Stromal cell of bone marrow (primary cell): Measurements from ENCODE around the gene SPSB4.
"Not testable (repeated sequence)": the region's sequence is repeated elsewhere in the genome, so short reads cannot be mapped to it uniquely, and the experiment has no call there.

Experiments used
- DNase-seq: peaks from one replicate; pipeline ENCODE4 v3.0.0-alpha.2; 2012; ENCODE audit warnings: low read depth

SPSB4 gene

DNA sequence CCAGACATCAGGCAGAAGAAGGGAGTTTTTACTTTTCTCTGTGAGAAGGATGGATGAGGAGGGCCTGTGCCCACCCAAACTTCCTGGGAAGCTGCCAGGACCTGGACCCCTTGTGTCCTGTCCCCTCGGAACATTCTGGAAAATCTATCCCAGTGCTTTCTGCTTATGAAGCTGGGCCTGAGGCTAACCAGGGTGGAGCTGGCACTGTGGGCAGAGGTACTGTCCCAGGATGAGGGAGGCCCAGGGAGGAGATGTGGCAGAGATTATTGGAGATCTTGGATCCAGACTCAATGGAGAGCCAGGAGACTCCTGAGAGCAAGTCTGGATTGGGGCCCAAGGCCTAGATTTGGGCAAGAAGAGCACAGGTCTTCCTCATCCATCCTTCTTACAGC, 44.4 kb downstream of the SPSB4 start:
- no peak for DNase-seq

DNA sequence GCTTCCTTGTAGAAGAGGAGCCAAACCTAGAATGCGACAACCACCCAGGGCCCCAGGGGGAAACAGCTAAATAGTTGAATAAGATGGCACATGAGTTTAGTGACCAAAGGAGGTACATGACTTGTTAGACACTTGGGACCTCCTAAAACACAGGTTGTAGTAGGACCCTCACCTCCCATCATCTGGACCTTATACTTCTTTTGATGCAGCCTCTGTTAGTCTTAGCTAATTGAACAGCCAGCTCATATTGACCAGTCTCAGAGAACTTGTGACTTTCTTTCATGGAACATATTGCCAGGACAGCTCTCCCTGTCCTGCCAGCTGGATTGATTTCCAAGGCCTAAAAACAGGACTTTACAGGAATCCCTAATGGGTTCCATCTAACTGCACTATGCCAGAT, 45.0 kb downstream of the SPSB4 start:
- DNase-seq, result no peak

DNA sequence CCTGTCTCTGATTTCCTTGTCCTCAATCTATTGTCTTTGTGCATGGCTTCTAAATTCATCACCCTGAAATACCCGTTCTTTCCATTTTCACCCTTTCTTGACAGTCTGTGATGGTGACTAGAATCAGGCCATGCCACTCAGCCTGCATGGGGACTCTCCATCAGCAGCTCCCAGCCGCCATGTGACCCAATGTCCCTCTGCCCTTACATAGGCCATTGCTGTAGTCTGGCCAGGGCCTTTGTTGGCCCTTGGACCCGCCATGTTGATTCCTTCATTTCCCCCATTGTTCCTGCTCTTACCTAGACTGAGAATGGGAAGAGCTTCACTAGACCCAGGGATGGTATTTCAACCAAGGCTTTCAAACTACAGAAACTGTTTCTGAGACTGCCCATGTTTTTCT, 45.8 kb downstream of the SPSB4 start:
- no peak for DNase-seq

DNA sequence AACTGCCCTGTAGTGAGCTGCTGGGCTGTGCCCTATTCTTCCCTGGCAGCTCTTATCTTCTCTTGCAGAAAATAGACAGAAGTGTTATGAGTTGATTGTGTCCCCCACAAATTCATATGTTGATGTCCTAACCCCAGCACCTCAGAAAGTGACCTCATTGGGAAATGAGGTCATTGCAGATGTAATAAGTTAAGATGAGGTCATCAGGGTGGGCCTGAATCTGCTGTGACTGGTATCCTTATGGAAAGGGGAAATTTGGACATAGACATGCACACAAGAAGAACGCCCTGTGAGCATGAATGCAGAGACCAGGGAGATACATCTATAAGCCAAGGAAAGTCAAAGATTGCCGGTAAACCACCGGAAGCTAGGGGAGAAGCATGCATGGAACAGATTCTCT, 49.0 kb downstream of the SPSB4 start:
- no peak for DNase-seq

DNA sequence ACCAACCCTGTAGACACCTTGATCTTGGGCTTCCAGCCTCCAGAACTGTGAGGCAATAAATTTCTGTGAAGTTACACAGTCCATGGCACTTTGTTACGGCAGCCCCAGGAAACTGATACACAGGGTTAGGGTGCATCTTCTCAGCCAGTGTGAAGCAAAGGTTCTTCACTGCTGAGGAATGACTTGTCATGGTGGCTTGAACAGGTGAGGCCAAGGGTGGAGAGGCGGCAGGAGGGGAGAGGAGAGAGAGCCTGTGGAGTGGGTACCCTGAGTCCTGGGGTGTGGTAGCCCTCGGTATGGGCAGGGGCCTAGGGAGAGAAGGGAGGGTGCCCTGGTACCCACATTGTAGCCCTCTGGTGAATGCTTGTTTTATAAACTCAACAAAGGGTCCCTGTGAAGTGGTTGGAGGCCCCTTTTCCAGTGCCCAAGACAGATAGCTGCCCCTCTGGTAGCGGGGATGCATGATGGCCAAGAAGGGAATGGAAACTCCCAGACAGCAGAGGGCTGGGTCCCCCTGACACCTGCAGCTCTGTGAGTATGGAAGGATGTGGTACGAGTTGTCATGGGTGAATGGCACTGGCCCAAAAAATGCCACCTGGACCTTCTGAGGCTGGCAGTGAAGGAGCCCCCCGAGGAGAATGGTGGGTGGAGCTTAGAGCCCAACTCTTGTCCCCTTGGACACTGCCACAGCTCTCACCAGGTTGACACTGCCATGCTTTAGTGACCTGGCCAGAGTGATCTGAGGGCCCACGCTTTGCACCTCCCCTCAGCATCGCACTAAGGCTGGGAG, 49.6 kb downstream of the SPSB4 start:
- DNase-seq, result no peak

DNA sequence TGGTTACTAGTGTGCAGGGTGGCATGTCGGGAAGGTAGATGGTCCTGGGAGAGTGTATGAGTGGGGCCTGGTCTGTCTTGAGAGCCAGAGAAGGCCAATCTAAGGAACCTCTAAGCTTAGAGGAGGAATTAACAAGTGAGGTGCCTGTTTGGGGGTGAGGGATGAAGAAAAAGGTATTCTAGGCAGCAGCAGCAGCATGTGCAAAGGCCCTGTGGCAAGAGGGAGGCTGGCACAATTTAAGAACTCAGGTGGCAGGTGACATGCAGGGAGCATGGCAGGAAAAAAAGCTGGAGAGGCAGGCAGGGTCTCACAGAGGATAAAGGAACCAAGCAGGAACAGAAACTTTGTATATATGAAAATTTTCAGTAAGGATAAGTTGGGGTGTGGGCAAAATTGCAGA, 51.2 kb downstream of the SPSB4 start:
- DNase-seq, result no peak

DNA sequence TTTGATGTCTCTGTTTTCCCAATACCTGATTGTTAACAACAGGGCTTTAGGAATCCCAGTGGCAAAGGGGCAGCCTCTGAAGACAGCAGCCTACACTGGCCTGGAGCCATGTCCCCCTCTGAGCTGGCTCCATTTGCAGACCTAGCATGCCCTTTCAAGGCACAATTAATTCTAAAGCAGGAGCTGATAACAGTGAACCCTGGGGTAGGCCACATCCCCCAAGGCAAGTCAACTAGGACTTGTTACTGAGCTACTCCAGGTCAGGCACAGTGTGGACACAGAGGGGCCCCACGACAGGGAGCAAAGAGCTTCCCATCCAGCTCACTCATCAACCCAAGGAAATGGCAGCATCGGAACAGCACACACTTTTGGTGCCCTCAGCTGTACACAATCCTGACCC, 51.9 kb downstream of the SPSB4 start:
- DNase-seq, result no peak

DNA sequence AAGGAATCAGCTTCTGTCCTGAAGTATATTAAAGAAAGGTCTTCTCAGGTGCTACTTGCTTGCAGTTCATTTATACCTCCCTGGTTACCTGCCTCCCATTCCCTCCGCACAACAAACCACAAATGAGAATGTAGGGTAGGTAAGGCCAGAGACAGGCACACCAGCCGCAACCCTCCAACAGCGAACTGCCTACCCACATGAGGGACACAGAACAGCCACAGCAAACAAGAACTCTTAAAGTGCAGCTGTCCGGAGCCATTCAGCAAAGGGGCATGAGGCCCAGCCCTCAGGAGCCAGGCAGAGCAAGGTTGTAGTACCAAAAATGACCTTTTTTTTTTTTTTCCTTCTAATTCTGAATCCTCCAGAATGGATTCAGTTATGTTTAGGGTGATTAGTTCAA, 52.4 kb downstream of the SPSB4 start:
- no peak for DNase-seq

DNA sequence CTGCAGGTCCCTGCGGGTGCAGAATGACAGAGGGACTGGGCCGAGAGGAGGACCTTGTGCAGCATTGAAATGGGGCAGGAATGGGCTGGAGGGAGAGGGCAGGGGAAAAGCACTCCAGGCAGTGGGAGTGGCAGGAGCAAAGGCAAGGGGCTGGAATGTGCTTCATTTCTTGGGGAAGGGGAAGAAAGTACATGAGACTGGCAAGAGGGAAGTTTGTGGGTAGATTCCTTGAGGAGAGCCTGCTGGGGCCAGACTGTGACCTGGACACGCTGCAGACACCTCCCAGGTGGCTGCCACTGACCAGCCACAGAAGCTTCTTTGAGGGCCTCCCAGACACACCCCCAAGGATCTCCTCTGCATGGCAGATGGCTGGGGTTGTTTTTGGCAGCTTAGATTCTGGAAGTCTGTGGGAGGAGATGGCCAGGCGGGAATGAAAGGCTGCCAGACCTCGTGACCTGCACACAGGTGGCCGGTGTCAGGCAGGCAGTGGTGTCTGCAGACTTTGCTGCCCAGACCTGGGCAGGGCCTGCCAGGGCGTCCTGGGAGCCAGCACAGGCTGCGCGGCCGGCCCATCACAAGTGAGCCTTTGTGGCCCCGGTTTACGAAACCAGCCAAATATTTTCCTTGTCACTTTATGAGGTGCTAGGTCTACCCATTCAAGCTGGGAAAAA, 53.1 kb downstream of the SPSB4 start:
- no peak for DNase-seq

DNA sequence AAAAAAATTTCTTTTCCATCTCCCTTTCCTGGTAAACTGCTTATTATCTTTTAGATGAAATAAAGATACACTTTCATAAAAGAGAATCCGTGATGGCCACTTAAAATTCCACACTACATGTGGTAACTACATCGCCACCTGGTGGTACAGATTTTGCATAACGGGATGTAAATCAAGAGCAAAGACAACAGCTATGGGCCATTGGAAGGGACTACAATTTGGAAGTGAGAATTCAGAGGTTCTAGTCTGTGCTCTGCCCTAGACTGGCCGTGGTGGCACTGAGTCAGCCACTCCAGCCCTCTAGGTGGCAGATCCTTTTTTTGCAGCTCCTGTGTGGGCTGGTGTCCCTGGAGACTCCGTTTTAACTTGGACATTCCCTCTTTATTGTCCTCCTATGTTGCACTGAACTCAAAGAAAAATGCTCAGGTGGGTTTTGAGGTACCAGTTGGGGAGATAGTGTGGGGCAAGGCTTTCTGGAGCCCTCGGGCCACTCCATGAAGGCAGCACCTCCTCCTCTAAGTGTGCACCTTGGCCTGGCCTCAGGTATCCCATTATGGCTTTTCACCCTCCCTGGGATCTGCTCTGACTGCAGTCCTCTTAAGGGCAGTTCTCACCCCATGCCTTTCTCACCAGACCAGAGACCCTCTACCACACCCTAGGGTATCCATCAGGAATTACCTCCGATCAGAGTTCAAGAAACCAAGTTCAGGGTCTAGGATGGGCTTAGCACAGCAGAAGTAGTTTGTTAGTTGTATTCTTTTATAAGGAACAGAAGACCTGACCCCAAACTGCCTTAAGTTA, 54.9 kb downstream of the SPSB4 start:
- DNase-seq, result peak; percentile 67

DNA sequence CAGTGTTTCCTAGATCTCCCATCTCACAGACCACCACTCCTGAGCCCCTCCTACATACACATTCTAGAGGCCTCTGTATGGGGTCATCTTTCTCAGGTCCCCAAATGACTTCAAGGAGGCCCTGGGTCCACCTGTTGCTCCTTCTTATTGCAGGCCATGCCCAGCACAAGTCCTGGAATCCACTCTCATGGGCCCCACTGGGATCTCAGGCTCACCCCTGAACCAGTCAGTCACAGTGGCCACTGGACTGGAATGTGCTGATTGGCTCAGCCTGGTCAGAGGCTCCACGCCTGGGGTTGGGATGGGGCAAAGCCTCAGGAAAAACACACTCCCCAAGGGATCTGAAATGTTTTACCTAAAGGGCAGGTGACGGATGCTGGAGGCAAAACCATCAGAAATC, 55.7 kb downstream of the SPSB4 start:
- DNase-seq, result no peak

DNA sequence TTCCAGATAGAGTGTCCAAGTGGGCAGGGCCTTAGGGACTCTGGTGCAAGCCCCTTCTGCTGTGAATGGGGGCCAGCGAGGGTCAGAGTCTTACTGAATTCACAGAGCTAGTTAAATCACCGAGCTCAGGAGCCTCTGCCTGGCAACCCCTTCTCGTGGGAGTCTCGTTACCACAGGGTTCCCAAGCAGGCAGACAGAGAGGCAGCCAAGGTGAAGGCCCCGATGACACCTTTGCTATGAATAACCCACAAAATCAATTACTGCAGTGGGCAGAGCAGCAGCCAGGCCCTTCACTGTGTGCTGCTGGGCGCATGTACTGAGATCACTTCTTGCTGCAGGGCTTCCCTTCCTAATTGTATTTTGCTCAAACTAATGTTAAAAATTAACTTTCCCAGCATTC, 56.9 kb downstream of the SPSB4 start:
- no peak for DNase-seq

DNA sequence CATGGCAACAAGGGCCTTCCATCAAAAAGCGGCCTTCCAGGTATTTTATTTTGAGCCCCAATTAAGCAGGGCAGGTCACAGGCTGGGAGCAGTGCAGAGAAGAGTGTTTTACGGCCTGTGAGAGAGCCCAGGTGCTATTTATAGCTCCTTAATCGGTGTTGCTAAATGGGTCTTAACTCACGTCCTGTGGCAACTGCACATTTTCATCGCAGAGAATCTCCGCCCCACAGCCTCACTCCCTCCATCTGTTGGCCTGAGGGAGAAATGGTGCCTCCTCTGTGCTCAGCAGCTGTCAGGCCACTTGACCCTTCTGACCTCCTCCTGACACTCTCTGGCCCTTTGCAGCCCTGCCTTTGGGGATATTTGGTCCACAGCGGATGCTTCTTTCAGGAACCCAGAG, 58.6 kb downstream of the SPSB4 start:
- DNase-seq, result no peak

DNA sequence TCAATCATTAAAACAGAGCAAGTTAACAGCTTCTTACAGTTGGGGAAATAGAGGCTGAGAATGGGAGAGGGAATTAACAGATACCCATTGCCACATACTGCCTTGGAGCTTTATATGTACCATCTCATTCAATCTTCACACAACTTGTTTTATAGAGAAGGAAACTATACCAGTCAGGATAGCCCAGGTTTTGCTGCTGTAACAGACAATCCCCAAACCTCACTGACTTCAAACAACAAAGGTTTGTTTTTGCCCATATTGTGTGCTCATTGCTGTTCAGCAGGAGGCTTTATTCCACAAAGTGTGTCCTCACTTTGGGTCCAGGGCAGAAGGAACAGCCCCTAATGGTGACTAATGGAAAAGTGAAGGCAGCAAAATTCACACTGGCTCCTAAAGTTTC, 59.2 kb downstream of the SPSB4 start:
- DNase-seq, result no peak

DNA sequence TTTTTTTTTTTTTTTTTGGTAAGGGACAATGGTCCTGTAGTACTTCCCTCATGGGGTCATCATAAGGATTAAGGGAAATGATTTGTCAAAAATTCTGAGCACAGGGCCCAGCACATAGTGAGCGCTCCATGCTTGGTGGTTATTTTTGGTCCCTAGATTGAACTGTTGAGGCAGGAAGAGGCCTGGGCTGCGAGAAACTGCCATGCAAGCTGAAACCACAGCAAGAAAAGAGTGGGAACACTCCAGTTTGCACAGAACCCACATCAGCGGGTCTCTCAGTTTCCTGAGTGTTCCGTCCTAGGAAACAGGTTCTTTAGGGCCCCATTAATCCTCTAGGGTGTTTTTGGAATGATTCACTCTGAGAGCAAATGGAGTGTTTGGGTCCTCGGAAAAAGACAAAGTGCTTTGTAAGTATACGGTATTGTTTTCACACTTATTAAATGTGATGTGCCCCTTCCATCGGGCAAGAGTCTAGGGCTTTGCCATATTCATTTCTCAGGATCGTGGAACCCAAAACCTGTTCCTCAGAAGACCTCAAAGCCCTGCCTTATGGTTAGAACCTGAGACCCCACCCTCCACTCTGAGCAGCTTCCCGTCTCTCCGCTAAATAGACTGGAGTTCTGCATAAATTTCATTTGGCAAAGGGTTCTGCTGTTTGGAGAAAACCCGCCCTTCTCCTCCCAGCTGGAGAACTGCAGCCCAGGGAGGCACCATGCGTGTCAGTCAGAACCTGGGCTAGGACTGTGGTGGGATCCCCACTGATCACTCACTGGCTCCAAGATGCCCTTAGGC, 60.4 kb downstream of the SPSB4 start:
- no peak for DNase-seq

DNA sequence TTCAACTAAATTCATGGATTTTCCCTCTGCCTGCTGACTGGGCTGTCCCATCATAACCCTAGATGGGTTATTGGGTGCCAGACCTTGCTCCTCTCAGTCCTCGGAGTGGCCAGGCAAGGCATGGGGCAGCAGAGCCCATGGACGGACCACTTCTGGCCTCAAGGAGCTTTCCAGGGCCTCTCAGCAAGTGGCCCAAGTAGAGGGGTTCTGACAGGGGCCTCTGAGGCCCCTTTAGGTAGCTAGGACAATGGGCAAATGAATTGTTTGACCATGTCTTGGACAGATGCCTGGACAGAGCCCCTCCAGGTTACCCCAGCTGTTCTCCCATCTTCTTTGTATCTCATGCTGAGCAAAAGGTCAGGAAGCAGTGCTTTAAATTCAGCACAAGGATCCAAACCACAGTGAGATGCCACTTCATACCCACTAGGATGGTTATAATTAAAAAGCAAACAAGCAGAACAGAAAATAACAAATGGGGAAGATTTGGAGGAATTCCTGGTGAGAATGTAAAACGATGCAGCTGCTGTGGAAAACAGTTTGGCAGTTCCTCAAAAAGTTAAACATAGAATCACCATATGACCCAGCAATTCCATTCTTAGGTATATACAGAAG, 61.6 kb downstream of the SPSB4 start:
- no peak for DNase-seq

DNA sequence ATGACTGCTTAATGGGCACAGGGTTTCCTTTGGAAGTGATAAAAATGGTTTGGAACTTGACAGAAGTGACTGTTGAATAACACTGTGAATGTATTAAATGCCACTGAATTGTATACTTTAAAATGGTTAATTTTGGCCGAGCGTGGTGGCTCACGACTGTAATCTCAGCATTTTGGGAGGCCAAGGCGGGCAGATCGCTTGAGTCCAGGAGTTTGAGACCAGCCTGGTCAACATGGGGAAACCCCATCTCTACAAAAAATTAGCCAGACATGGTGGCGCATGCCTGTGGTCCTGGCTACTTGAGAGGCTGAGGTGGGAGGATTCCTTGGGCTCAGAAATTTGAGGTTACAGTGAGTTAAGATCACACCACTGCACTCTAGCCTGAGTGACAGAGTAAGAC, 62.5 kb downstream of the SPSB4 start:
- not testable (repeated sequence) for DNase-seq

DNA sequence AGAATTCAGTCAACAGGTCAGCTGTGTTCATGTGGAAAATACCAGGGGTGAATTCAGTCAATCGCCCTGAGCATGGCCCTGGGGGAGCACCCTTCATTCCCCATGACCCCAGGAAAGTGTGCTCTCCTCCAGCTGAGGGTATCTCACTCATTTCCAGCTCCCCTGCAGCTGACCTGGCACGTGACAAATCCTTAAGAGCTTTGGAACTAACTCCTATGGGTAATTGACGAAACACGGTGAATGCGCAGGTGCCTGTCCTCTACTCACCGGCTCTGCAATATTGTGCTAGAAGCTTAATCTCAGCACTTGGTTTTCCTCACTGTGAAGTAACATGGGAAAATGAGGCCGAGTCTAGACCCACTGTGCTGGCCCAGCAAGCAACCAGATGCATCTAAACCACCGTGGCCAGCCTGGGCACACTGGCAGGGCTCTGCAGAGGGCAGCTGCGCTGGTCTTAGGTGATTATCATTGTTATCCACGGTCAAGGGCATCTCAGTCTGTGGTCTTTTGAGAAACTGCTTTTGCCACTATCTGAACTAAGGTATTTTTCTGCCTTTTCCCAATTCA, 63.1 kb downstream of the SPSB4 start:
- no peak for DNase-seq

DNA sequence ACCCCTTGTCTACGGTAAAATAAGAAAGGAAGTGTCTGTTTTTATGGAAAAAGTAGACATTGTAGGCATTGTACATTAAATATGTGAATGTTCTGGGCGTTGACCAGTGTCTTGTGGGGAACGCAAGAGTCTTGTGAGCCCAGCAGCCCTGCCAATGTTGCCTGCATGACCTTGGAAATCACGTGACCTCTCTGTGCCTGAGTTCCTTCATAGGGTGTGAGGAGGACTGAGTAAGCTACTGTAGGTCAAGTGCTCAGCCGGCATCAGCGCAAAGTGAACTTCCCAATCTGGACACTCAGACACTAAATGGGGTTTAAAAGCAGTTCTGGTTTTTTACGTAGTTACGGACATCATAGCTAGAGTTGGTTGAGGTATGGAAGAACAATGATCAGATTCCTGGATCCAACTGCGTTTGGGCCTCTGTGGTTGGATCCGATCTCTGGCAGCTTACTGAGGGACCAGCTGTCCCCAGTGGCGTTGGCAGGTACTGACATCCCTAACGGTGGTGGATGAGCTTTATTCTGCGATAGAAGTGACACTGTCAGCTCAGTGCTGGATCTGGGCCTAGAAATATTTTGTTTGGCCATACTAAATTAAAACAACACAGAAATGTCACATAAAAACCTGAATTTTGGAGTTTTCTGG, 63.8 kb downstream of the SPSB4 start:
- no peak for DNase-seq

DNA sequence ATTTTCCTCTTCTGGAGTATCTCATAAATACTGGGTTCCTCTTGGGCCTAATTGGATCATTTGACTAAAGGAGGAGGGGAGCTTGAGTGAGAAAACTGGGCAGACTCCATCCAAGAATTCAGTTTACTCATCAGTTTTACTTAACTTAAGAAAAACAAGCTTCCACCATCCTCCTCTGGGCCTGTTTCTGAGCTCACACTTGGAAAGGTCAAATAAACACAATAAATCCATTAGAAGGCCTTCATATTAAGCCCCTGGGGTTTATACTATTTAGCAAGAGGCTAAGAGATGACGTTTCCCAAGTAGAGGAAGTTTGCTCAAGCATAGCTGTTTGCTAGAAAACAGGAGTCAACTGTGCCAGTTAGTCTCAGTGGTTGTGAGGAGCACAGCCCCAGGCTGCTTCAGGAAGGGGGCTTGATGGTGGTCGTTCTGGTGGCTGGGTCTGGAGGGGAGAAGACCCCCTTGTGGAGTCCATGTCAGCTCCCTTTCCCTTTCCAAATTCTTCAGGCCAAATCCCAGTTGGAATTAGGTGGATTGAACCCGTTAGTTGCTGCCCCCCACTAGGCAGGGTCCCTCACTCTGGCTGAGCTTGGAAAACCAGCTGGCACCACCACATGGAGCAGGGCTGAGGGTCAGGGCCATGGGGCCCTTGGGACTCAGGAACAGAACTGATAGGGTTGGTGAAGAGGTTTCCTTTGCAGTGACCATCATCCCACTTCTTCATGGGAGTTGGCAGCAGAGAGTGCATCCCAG, 64.8 kb downstream of the SPSB4 start:
- DNase-seq, result peak; percentile 75
